Left ventricle myocardium inferior (tissue), 1 donor: ENCODE measurements around the gene C1QTNF12. TPM values are rescaled to one million over a fixed set of nuclear protein-coding genes. Genes with fewer than 3 reads are reported as not detected.
"Not testable (repeated sequence)": the region's sequence is repeated elsewhere in the genome, so short reads cannot be mapped to it uniquely, and the experiment has no call there.

ENCODE experiments used
- DNase-seq: peaks from one replicate; pipeline ENCODE4 v3.0.0-alpha.2; 2020
- H3K27ac ChIP-seq: fragments of 200-600 bp; replicated peaks from 2 replicates; pipeline ENCODE4 v1.8.0; 2021
- H3K27me3 ChIP-seq: fragments of 200-600 bp; 2 replicates; pipeline ENCODE4 v1.8.0; 2021; ENCODE audit warnings: low read depth
- H3K36me3 ChIP-seq: fragments of 200-600 bp; 2 replicates; pipeline ENCODE4 v1.8.0; 2021
- H3K4me1 ChIP-seq: fragments of 200-600 bp; 2 replicates; pipeline ENCODE4 v1.8.0; 2021
- H3K4me3 ChIP-seq: fragments of 200-600 bp; 2 replicates; pipeline ENCODE4 v1.8.0; 2021; ENCODE audit warnings: mild to moderate bottlenecking, moderate library complexity
- H3K9me3 ChIP-seq: fragments of 200-600 bp; replicated peaks from 2 replicates; pipeline ENCODE4 v1.8.0; 2021
- CTCF ChIP-seq: fragments of 200-600 bp; IDR thresholded peaks from 2 replicates; pipeline ENCODE4 v1.8.0; 2021; ENCODE audit warnings: antibody characterized with exemption, mild to moderate bottlenecking, borderline replicate concordance
- intact Hi-C: fragments of 100-400 bp; cut with micrococcal nuclease; formaldehyde crosslinking; loops from one replicate; pipeline ENCODE4 v1.11.0; 2022
- total RNA-seq: library from RNA; stranded (reverse); fragmentation: NEBNext Ultra II Directional; extraction: Animal tissue kit (Norgen Biotek cat#: 25700); gene quantifications from one replicate; pipeline ENCODE4 v1.2.1, GENCODE V29; 2021
- donor health status: DM: no; HTN: yes; CAD: no; lungs with severe emphysema.

C1QTNF12 gene
- total RNA-seq, 1 donor from 2014 or later, result 0.55 TPM

GRCh38 chr1:1250786-1251284, 4.3 kb upstream of the C1QTNF12 start:
- intact Hi-C loops, result no loop called here

GRCh38 chr1:1248009-1248913, 1.7 kb upstream of the C1QTNF12 start:
- H3K36me3 ChIP-seq, DNase-seq, intact Hi-C loops, H3K9me3 ChIP-seq, H3K27ac ChIP-seq, H3K4me3 ChIP-seq: not testable (repeated sequence)
- peaks cover 13% of the 10 kb centered on the region for H3K4me1 ChIP-seq
- peaks cover 41% of the 10 kb centered on the region for H3K27me3 ChIP-seq

More at GRCh38 chr1:1250786-1251284, 4.3 kb upstream of the C1QTNF12 start:
- peaks cover 20% of the 10 kb centered on the region for H3K27me3 ChIP-seq
- no peak for DNase-seq
- no peak for TF ChIP-seq CTCF
- no peak overlapping the region for H3K27ac ChIP-seq
- H3K36me3 ChIP-seq, result peaks cover 35% of the 10 kb centered on the region
- no peaks in the 10 kb centered on the region for H3K9me3 ChIP-seq
- peaks cover 12% of the 10 kb centered on the region for H3K4me1 ChIP-seq
- H3K4me3 ChIP-seq, result no peak overlapping the region

- H3K9me3 ChIP-seq, result no peaks in the 10 kb centered on the region
- no peak for TF ChIP-seq CTCF
- DNase-seq, result no peak
- peaks cover under 1% of the 10 kb centered on the region for H3K36me3 ChIP-seq
- no peak overlapping the region for H3K27ac ChIP-seq
- intact Hi-C loops, result no loop called here
- peaks cover 46% of the 10 kb centered on the region for H3K27me3 ChIP-seq
- no peak overlapping the region for H3K4me3 ChIP-seq
- H3K4me1 ChIP-seq, result peaks cover 13% of the 10 kb centered on the region
Measured at GRCh38 chr1:1247341-1247913, 905 bp upstream of the C1QTNF12 start.

- intact Hi-C loops, result no loop called here
- no peak for DNase-seq
- H3K4me3 ChIP-seq, result peak overlapping the region; percentile 21
- no peaks in the 10 kb centered on the region for H3K9me3 ChIP-seq
- H3K36me3 ChIP-seq, result no peaks in the 10 kb centered on the region
- H3K27me3 ChIP-seq, result peaks cover 60% of the 10 kb centered on the region
- no peak overlapping the region for H3K27ac ChIP-seq
- H3K4me1 ChIP-seq, result peaks cover 13% of the 10 kb centered on the region
- no peak for TF ChIP-seq CTCF
Measured at GRCh38 chr1:1245817-1246576, 525 bp downstream of the C1QTNF12 start.

DNA sequence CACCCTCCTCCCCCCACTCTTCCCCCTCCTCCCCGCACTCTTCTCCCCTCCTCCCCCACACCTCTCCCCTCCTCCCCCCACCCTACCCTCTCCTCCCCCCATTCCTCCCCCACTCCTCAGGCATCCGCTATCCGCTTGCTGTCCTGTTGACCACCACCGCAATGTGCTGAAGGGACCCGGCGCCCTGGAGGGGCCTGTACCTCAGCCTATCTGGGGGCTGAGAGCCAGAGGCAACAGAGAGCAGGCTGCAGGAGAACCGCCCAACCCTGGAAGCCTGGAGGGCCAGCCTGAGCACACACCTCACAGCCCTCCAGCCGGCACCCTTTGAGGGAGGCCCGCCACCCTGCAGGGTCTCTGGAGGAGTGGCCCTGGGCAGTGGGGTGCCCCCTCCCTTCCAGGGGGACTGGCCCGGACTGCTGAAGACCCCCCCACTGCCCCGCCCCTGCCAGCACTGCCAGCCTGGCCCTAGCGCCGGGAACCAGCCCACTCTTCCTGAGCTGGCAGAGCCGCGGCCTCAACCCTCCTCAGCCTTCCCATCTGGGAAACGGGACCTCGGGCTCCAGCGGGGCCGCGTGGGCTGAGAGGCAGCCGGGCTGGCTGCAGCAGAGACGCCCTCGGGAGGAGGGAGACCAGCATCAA, 1.2 kb downstream of the C1QTNF12 start:
- H3K36me3 ChIP-seq, result no peaks in the 10 kb centered on the region
- no peak for DNase-seq
- no peak overlapping the region for H3K27ac ChIP-seq
- intact Hi-C loops, result no loop called here
- H3K4me1 ChIP-seq, result peaks cover 8% of the 10 kb centered on the region
- no peak for TF ChIP-seq CTCF
- H3K4me3 ChIP-seq, result no peak overlapping the region
- no peaks in the 10 kb centered on the region for H3K9me3 ChIP-seq
- peaks cover 67% of the 10 kb centered on the region for H3K27me3 ChIP-seq
